Skin epidermis (tissue), 12 donors: ENCODE results near the gene DIPK2B.
A peak's percentile ranks its signal among the peaks of the same experiment; 100 is the strongest.

Experiments used
- H3K27ac ChIP-seq, 21 experiments: fragments of 200-600 bp; sonication (generic) in 11 of 21; one replicate each; pipeline ENCODE4 v1.5.0; 2020; ENCODE audit warnings: mild to moderate bottlenecking in 3 of 21, inconsistent platforms in 2 of 21, moderate library complexity in 2 of 21
- H3K4me3 ChIP-seq, 7 experiments: fragments of 200-600 bp; sonication (generic) in 2 of 7; one replicate each; pipeline ENCODE4 v1.5.0; 2020; ENCODE audit warnings: inconsistent platforms in 2 of 7, mild to moderate bottlenecking in 2 of 7, moderate library complexity in 1 of 7

The DIPK2B gene

GRCh38 chrX:45200741-45201234 lies at the start of gene DIPK2B:
DIPK2B (minus strand) TSS chrX:45200876; CDS start chrX:45200826, 50 bp downstream.
- peak within 1 kb of the TSS in 5 of 21 experiments; percentile 18 to 74 (median 37) for H3K27ac ChIP-seq

GRCh38 chrX:45240301-45240700 lies 39.6 kb upstream of the DIPK2B start:
- H3K27ac ChIP-seq = no peak overlapping the region

More at GRCh38 chrX:45200741-45201234, at the start of gene DIPK2B:
- peak within 1 kb of the TSS in 2 of 7 experiments; percentile 14 to 21 for H3K4me3 ChIP-seq

GRCh38 chrX:45238489-45238888 lies 37.8 kb upstream of the DIPK2B start:
- Histone ChIP-seq H3K27ac (no peak overlapping the region), H3K4me3 (no peak overlapping the region)

More at GRCh38 chrX:45240301-45240700, 39.6 kb upstream of the DIPK2B start:
- no peak overlapping the region for H3K4me3 ChIP-seq

GRCh38 chrX:45233531-45233930 lies 32.9 kb upstream of the DIPK2B start:
- Histone ChIP-seq H3K27ac (no peak overlapping the region), H3K4me3 (no peak overlapping the region)

- no peak overlapping the region for H3K27ac ChIP-seq
- H3K4me3 ChIP-seq = no peak overlapping the region
Observed at GRCh38 chrX:45232139-45232538, 31.5 kb upstream of the DIPK2B start.

GRCh38 chrX:45230410-45230809 lies 29.7 kb upstream of the DIPK2B start:
- Histone ChIP-seq H3K27ac (no peak overlapping the region), H3K4me3 (no peak overlapping the region)

GRCh38 chrX:45229348-45229747 lies 28.7 kb upstream of the DIPK2B start:
- Histone ChIP-seq H3K4me3 (no peak overlapping the region), H3K27ac (no peak overlapping the region)

- no peak overlapping the region for H3K27ac ChIP-seq
- no peak overlapping the region for H3K4me3 ChIP-seq
Observed at GRCh38 chrX:45228126-45228525, 27.4 kb upstream of the DIPK2B start.

GRCh38 chrX:45208121-45208856 lies 7.6 kb upstream of the DIPK2B start:
- no peak overlapping the region for H3K4me3 ChIP-seq
- H3K27ac ChIP-seq = no peak overlapping the region

- H3K27ac ChIP-seq = peak overlapping the region in 2 of 21 experiments; percentile 11 to 50
- no peak overlapping the region for H3K4me3 ChIP-seq
Observed at GRCh38 chrX:45202171-45202570, 1.5 kb upstream of the DIPK2B start.

- Histone ChIP-seq H3K27ac (peak overlapping the region in 3 of 21 experiments; percentile 36 to 74 (median 67)), H3K4me3 (peak overlapping the region in 2 of 7 experiments; percentile 10 to 14)
Observed at GRCh38 chrX:45198706-45199105, 2.0 kb downstream of the DIPK2B start.

GRCh38 chrX:45198301-45198700 lies 2.4 kb downstream of the DIPK2B start:
- peak overlapping the region in 1 of 21 experiments; percentile 74 for H3K27ac ChIP-seq
- no peak overlapping the region for H3K4me3 ChIP-seq

GRCh38 chrX:45196701-45197100 lies 4.0 kb downstream of the DIPK2B start:
- Histone ChIP-seq H3K27ac (no peak overlapping the region), H3K4me3 (no peak overlapping the region)

- Histone ChIP-seq H3K4me3 (no peak overlapping the region), H3K27ac (no peak overlapping the region)
Observed at GRCh38 chrX:45191820-45192409, 8.8 kb downstream of the DIPK2B start.

- Histone ChIP-seq H3K27ac (no peak overlapping the region), H3K4me3 (no peak overlapping the region)
Observed at GRCh38 chrX:45191383-45191782, 9.3 kb downstream of the DIPK2B start.

- H3K4me3 ChIP-seq = peak overlapping the region in 5 of 7 experiments; percentile 10 to 40 (median 21)
Observed at GRCh38 chrX:45187731-45188130, 12.9 kb downstream of the DIPK2B start.

GRCh38 chrX:45186643-45187026 lies 14.0 kb downstream of the DIPK2B start:
- Histone ChIP-seq H3K4me3 (peak overlapping the region in 3 of 7 experiments; percentile 17 to 40 (median 18)), H3K27ac (peak overlapping the region in 1 of 21 experiments; percentile 9)

More at GRCh38 chrX:45187731-45188130, 12.9 kb downstream of the DIPK2B start:
- H3K27ac ChIP-seq = no peak overlapping the region

GRCh38 chrX:45184211-45184610 lies 16.5 kb downstream of the DIPK2B start:
- Histone ChIP-seq H3K4me3 (no peak overlapping the region), H3K27ac (no peak overlapping the region)

- no peak overlapping the region for H3K27ac ChIP-seq
- H3K4me3 ChIP-seq = no peak overlapping the region
Observed at GRCh38 chrX:45172890-45173289, 27.8 kb downstream of the DIPK2B start.

- Histone ChIP-seq H3K4me3 (no peak overlapping the region), H3K27ac (no peak overlapping the region)
Observed at GRCh38 chrX:45166781-45167180, 33.9 kb downstream of the DIPK2B start.

GRCh38 chrX:45165726-45166125 lies 35.0 kb downstream of the DIPK2B start:
- Histone ChIP-seq H3K27ac (no peak overlapping the region), H3K4me3 (no peak overlapping the region)
